HS-5 (cell line): ENCODE results near the gene MAPK9.
"Not testable (repeated sequence)": the region's sequence is repeated elsewhere in the genome, so short reads cannot be mapped to it uniquely, and the experiment has no call there.

ENCODE experiments used
- DNase-seq: peaks from one replicate; pipeline ENCODE4 v3.0.0-alpha.2; 2012; ENCODE audit warnings: low read depth

The MAPK9 gene

GRCh38 chr5:180326989-180327565 is 35.2 kb upstream of the MAPK9 start:
- DNase-seq, result no peak

- DNase-seq, result no peak
Observed at GRCh38 chr5:180324601-180324950, 32.7 kb upstream of the MAPK9 start.

GRCh38 chr5:180323941-180324600 is 32.2 kb upstream of the MAPK9 start:
- peak; percentile 67 for DNase-seq

GRCh38 chr5:180323160-180323559 is 31.3 kb upstream of the MAPK9 start:
- no peak for DNase-seq

GRCh38 chr5:180318456-180319089 is 26.7 kb upstream of the MAPK9 start:
- no peak for DNase-seq

- no peak for DNase-seq
Observed at GRCh38 chr5:180316586-180316985, 24.7 kb upstream of the MAPK9 start.

- DNase-seq, result no peak
Observed at GRCh38 chr5:180315762-180316212, 23.9 kb upstream of the MAPK9 start.

- DNase-seq, result no peak
Observed at GRCh38 chr5:180313677-180314505, 22.0 kb upstream of the MAPK9 start.

GRCh38 chr5:180311216-180311615 is 19.3 kb upstream of the MAPK9 start:
- no peak for DNase-seq

- DNase-seq, result no peak
Observed at GRCh38 chr5:180306796-180307195, 14.9 kb upstream of the MAPK9 start.

- no peak for DNase-seq
Observed at GRCh38 chr5:180305481-180305880, 13.6 kb upstream of the MAPK9 start.

- no peak for DNase-seq
Observed at GRCh38 chr5:180304431-180305375, 12.8 kb upstream of the MAPK9 start.

- no peak for DNase-seq
Observed at GRCh38 chr5:180304016-180304292, 12.1 kb upstream of the MAPK9 start.

GRCh38 chr5:180303226-180304015 is 11.5 kb upstream of the MAPK9 start:
- DNase-seq, result no peak

GRCh38 chr5:180302256-180302655 is 10.4 kb upstream of the MAPK9 start:
- no peak for DNase-seq

- DNase-seq, result no peak
Observed at GRCh38 chr5:180301253-180301652, 9.4 kb upstream of the MAPK9 start.

- DNase-seq, result no peak
Observed at GRCh38 chr5:180299526-180299925, 7.6 kb upstream of the MAPK9 start.

- DNase-seq, result not testable (repeated sequence)
Observed at GRCh38 chr5:180299014-180299413, 7.1 kb upstream of the MAPK9 start.

- no peak for DNase-seq
Observed at GRCh38 chr5:180297587-180298282, 5.9 kb upstream of the MAPK9 start.

GRCh38 chr5:180296771-180297170 is 4.9 kb upstream of the MAPK9 start:
- no peak for DNase-seq
